HepG2 (cell line): ENCODE measurements around the gene NELFB. TPM values are rescaled to one million over a fixed set of nuclear protein-coding genes. Genes with fewer than 3 reads are reported as not detected.

ENCODE experiments used
- GATAD2A ChIP-seq: IDR thresholded peaks from 2 replicates; pipeline ENCODE4 v1.6.1; 2016
- HNRNPL ChIP-seq: fragments of 200-400 bp; formaldehyde crosslinking; IDR thresholded peaks from 2 replicates; pipeline ENCODE4 v1.6.1; 2017; ENCODE audit warnings: mild to moderate bottlenecking, low read depth, low read length
- MXI1 ChIP-seq: IDR thresholded peaks from 3 replicates; pipeline ENCODE4 v1.6.1; 2012; ENCODE audit warnings: low read depth, low read length, inconsistent platforms, borderline replicate concordance
- MYC ChIP-seq: sonication (generic); formaldehyde crosslinking; IDR thresholded peaks from 2 replicates; pipeline ENCODE4 v1.9.0; 2021; ENCODE audit warnings: missing genetic modification reagents, borderline replicate concordance
- RBM39 ChIP-seq: fragments of 200-400 bp; formaldehyde crosslinking; IDR thresholded peaks from one replicate; pipeline ENCODE4 v1.6.1; 2018; ENCODE audit warnings: antibody characterized with exemption, mild to moderate bottlenecking, low read depth, low read length; ENCODE audit not compliant: poor library complexity, severe bottlenecking
- RXRA ChIP-seq: sonication (generic); formaldehyde crosslinking; IDR thresholded peaks from 2 replicates; pipeline ENCODE4 v1.5.1; 2020; ENCODE audit warnings: missing genetic modification reagents
- SAP130 ChIP-seq: IDR thresholded peaks from 2 replicates; pipeline ENCODE4 v1.6.1; 2016; ENCODE audit warnings: low read depth
- SP140L ChIP-seq: sonication (generic); formaldehyde crosslinking; IDR thresholded peaks from 2 replicates; pipeline ENCODE4 v1.4.0; 2020; ENCODE audit warnings: missing genetic modification reagents, borderline replicate concordance
- SPEN ChIP-seq: sonication (generic); formaldehyde crosslinking; IDR thresholded peaks from 2 replicates; pipeline ENCODE4 v1.5.1; 2020; ENCODE audit warnings: low read depth, mild to moderate bottlenecking, missing genetic modification reagents
- ZBTB7A ChIP-seq: sonication (generic); formaldehyde crosslinking; IDR thresholded peaks from 2 replicates; pipeline ENCODE4 v1.8.0; 2022; ENCODE audit warnings: mild to moderate bottlenecking, missing genetic modification reagents
- ZFX ChIP-seq: sonication (generic); formaldehyde crosslinking; IDR thresholded peaks from 2 replicates; pipeline ENCODE4 v1.4.0; 2020; ENCODE audit warnings: mild to moderate bottlenecking, low read depth, missing genetic modification reagents, moderate library complexity
- ZMYM2 ChIP-seq: sonication (generic); formaldehyde crosslinking; IDR thresholded peaks from 2 replicates; pipeline ENCODE4 v1.8.0; 2022; ENCODE audit warnings: mild to moderate bottlenecking, missing genetic modification reagents
- ZNF121 ChIP-seq: sonication (generic); formaldehyde crosslinking; IDR thresholded peaks from 2 replicates; pipeline ENCODE4 v1.5.0; 2020; ENCODE audit warnings: mild to moderate bottlenecking, missing genetic modification reagents
- ZNF251 ChIP-seq: sonication (generic); formaldehyde crosslinking; IDR thresholded peaks from 2 replicates; pipeline ENCODE4 v1.9.0; 2021; ENCODE audit warnings: mild to moderate bottlenecking, missing genetic modification reagents
- ZNF672 ChIP-seq: sonication (generic); formaldehyde crosslinking; IDR thresholded peaks from 2 replicates; pipeline ENCODE4 v1.8.1; 2022; ENCODE audit warnings: missing genetic modification reagents
- polyA plus RNA-seq, 8 experiments: library from polyadenylated mRNA; depleted of rRNA in 3 of 8; stranded (reverse) in 7 of 8; unstranded in 1 of 8; fragments of >200 nt; fragmentation: Illumina TruSeq in 4 of 8; extraction: Trizol in 4 of 8; gene quantifications; 2 replicates each; pipeline versions ENCODE4 v1.2.1 to v1.2.3, GENCODE V29; 2011 to 2016; ENCODE audit warnings: low read depth in 4 of 8, missing spikeins in 1 of 8, mixed read lengths in 1 of 8; ENCODE audit not compliant: insufficient read depth in 1 of 8
- total RNA-seq, 5 experiments: library from RNA; depleted of rRNA; stranded (reverse); fragments of >200 nt; fragmentation: Illumina TruSeq; extraction: Trizol; gene quantifications; 2 replicates each; pipeline ENCODE4 v1.2.3, GENCODE V29; 2016; ENCODE audit warnings: low read depth in 1 of 5
- TF ChIP-seq, protein P1 (sequence below): sonication (generic); formaldehyde crosslinking; IDR thresholded peaks from 2 replicates; pipeline ENCODE4 v1.4.0; 2020; ENCODE audit warnings: low read depth, mild to moderate bottlenecking, missing genetic modification reagents
- TF ChIP-seq, protein P2 (sequence below): sonication (generic); formaldehyde crosslinking; IDR thresholded peaks from 2 replicates; pipeline ENCODE4 v1.4.0; 2020; ENCODE audit warnings: mild to moderate bottlenecking, missing genetic modification reagents
- TF ChIP-seq, protein P3 (sequence below): sonication (generic); formaldehyde crosslinking; IDR thresholded peaks from 2 replicates; pipeline ENCODE4 v1.4.0; 2020; ENCODE audit warnings: mild to moderate bottlenecking, missing genetic modification reagents, borderline replicate concordance
- TF ChIP-seq, protein P4 (sequence below), 2 experiments: fragments of 450-650 bp in 1 of 2; sonication (generic) in 1 of 2; formaldehyde crosslinking; IDR thresholded peaks; 2 replicates each; pipeline versions ENCODE4 v1.5.0 to v1.8.0; 2020 to 2022; ENCODE audit warnings: mild to moderate bottlenecking in 1 of 2, missing genetic modification reagents in 1 of 2
- TF ChIP-seq, protein P5 (sequence below): sonication (generic); formaldehyde crosslinking; conservative IDR thresholded peaks from 2 replicates; pipeline ENCODE4 v1.4.0; 2020; ENCODE audit warnings: missing genetic modification reagents

The NELFB gene
- total and polyA plus RNA-seq, 2 of the 13 experiments (the other 11 are each of a cell fraction or from before 2014, with no cell fraction given), result 26.5 to 45.8 TPM

DNA sequence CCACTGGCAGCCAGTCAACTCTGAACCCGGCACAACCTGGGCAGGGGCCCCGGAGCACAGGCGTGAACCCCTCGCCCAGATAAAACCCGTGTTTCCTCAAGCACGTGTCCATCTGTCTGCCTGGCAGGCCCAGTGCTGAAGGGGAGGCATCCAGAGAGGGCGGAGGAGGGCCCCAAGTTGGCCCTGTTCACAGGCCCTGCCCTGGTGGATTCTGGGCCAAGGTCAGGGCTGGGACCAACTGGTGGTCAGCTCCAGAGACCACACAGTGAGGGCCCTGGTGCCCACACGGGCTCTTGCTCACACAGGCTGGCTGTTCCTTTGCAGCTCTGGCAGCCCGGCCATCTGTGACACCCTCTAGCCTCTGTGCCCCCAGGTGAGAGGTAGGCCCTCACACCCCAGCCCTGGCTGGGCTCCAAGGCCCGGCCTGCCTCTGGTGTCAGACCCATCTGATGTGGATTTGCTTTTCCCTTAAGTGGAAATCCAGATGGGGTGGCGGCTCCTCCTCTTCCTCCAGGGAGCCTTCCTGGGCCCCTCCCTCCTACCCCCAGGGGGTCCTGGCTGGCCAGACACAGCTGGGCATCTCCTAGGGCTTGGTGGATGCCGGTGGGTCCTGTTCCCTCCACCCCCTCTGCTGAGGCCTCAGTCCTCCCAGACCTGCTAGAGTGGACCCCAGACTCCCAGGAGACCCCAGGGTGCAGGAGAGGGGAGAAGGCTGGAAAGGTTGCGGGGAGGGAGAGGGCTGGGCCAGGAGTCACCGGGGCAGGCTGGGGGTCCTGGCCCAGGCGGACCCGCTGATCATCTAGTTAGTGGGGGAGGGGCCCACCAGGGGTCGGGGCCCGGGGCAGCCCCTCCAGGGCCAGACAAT lies 4.6 kb upstream of the NELFB start (continued):
- TF ChIP-seq, protein P1, sequence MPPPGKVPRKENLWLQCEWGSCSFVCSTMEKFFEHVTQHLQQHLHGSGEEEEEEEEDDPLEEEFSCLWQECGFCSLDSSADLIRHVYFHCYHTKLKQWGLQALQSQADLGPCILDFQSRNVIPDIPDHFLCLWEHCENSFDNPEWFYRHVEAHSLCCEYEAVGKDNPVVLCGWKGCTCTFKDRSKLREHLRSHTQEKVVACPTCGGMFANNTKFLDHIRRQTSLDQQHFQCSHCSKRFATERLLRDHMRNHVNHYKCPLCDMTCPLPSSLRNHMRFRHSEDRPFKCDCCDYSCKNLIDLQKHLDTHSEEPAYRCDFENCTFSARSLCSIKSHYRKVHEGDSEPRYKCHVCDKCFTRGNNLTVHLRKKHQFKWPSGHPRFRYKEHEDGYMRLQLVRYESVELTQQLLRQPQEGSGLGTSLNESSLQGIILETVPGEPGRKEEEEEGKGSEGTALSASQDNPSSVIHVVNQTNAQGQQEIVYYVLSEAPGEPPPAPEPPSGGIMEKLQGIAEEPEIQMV (CRISPR knock-in tag), result 0 out of 2 replicates have a peak, but pooled peaks have one; percentile 49
- TF ChIP-seq, protein P2, sequence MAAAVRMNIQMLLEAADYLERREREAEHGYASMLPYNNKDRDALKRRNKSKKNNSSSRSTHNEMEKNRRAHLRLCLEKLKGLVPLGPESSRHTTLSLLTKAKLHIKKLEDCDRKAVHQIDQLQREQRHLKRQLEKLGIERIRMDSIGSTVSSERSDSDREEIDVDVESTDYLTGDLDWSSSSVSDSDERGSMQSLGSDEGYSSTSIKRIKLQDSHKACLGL, result peak; percentile 47; the same call in 1 of the 2 replicates
- TF ChIP-seq RXRA (CRISPR knock-in tag) (peak; percentile 31; the same call in 1 of the 2 replicates), SP140L (CRISPR knock-in tag) (no peak), ZNF251 (CRISPR knock-in tag) (no peak), ZNF672 (CRISPR knock-in tag) (no peak), ZNF121 (0 out of 2 replicates have a peak, but pooled peaks have one; percentile 22), RBM39 (no peak), HNRNPL (peak; percentile 62; the same call in 1 of the 2 replicates), SAP130 (CRISPR knock-in tag) (peak; percentile 65), MXI1 (peak; percentile 34; the same call in 1 of the 3 replicates), GATAD2A (CRISPR knock-in tag) (peak; percentile 22; the same call in 1 of the 2 replicates), ZMYM2 (CRISPR knock-in tag) (no peak), ZBTB7A (peak; percentile 31; the same call in 1 of the 2 replicates), SPEN (CRISPR knock-in tag) (peak; percentile 47; the same call in 1 of the 2 replicates), MYC (CRISPR knock-in tag) (peak; percentile 76), ZFX (CRISPR knock-in tag) (peak; percentile 78)
- TF ChIP-seq, protein P3, sequence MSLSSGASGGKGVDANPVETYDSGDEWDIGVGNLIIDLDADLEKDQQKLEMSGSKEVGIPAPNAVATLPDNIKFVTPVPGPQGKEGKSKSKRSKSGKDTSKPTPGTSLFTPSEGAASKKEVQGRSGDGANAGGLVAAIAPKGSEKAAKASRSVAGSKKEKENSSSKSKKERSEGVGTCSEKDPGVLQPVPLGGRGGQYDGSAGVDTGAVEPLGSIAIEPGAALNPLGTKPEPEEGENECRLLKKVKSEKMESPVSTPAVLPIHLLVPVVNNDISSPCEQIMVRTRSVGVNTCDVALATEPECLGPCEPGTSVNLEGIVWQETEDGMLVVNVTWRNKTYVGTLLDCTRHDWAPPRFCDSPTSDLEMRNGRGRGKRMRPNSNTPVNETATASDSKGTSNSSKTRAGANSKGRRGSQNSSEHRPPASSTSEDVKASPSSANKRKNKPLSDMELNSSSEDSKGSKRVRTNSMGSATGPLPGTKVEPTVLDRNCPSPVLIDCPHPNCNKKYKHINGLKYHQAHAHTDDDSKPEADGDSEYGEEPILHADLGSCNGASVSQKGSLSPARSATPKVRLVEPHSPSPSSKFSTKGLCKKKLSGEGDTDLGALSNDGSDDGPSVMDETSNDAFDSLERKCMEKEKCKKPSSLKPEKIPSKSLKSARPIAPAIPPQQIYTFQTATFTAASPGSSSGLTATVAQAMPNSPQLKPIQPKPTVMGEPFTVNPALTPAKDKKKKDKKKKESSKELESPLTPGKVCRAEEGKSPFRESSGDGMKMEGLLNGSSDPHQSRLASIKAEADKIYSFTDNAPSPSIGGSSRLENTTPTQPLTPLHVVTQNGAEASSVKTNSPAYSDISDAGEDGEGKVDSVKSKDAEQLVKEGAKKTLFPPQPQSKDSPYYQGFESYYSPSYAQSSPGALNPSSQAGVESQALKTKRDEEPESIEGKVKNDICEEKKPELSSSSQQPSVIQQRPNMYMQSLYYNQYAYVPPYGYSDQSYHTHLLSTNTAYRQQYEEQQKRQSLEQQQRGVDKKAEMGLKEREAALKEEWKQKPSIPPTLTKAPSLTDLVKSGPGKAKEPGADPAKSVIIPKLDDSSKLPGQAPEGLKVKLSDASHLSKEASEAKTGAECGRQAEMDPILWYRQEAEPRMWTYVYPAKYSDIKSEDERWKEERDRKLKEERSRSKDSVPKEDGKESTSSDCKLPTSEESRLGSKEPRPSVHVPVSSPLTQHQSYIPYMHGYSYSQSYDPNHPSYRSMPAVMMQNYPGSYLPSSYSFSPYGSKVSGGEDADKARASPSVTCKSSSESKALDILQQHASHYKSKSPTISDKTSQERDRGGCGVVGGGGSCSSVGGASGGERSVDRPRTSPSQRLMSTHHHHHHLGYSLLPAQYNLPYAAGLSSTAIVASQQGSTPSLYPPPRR, result 0 out of 2 replicates have a peak, but pooled peaks have one; percentile 37
- TF ChIP-seq, protein P4, sequence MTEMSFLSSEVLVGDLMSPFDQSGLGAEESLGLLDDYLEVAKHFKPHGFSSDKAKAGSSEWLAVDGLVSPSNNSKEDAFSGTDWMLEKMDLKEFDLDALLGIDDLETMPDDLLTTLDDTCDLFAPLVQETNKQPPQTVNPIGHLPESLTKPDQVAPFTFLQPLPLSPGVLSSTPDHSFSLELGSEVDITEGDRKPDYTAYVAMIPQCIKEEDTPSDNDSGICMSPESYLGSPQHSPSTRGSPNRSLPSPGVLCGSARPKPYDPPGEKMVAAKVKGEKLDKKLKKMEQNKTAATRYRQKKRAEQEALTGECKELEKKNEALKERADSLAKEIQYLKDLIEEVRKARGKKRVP (CRISPR knock-in tag; IDR thresholded peaks at IDR 0.05), result no peak
- TF ChIP-seq, protein P5, sequence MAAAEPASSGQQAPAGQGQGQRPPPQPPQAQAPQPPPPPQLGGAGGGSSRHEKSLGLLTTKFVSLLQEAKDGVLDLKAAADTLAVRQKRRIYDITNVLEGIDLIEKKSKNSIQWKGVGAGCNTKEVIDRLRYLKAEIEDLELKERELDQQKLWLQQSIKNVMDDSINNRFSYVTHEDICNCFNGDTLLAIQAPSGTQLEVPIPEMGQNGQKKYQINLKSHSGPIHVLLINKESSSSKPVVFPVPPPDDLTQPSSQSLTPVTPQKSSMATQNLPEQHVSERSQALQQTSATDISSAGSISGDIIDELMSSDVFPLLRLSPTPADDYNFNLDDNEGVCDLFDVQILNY, result no peak
